Measurements from ENCODE around the gene SRSF2.

GRCh38 chr17:76722279-76722678 is 14.9 kb downstream of the SRSF2 start:
- TF ChIP-seq ZNF274 (IDR thresholded peaks at IDR 0.05; ENCODE audit: low read depth, low read length) (no peak), YY1 (IDR thresholded peaks at IDR 0.05; ENCODE audit: insufficient read depth, insufficient read length) (no peak), SUZ12 (IDR thresholded peaks at IDR 0.05; ENCODE audit: extremely low read depth, insufficient read depth, insufficient read length) (no peak)
